ENCODE results near the gene SNCA. TPM values are rescaled to one million over a fixed set of nuclear protein-coding genes. Genes with fewer than 3 reads are reported as not detected.

Gene SNCA
- total and polyA plus RNA-seq, 2 donors (not counting 1 experiment from before 2014, with no cell fraction given): 0.95 to 6.8 TPM

- no peak overlapping the region for H3K9ac ChIP-seq (ENCODE audit: insufficient read depth, low read length)
- no peaks in the 10 kb centered on the region for H3K79me2 ChIP-seq (ENCODE audit: control insufficient read depth, insufficient read depth, low read length)
- H3K4me2 ChIP-seq (ENCODE audit: extremely low read depth, insufficient read depth, low read length): peak overlapping the region; percentile 57
- no peaks in the 10 kb centered on the region for H3K27me3 ChIP-seq (ENCODE audit: control insufficient read depth, insufficient read depth, low read length)
- H3K36me3 ChIP-seq (ENCODE audit: control insufficient read depth, insufficient read depth, low read length): no peaks in the 10 kb centered on the region
- peak overlapping the region; percentile 72 for H3K27ac ChIP-seq (ENCODE audit: insufficient read depth, low read length)
- DNase-seq (ENCODE audit: low read depth in 2 of 2): peak; percentile 81 to 97
- H3K9me3 ChIP-seq (ENCODE audit: control insufficient read depth, insufficient read depth, low read depth, low read length): no peaks in the 10 kb centered on the region
- no peak for TF ChIP-seq EZH2 (IDR thresholded peaks at IDR 0.05; ENCODE audit: low read length, missing control alignments)
- TF ChIP-seq CTCF (conservative IDR thresholded peaks at IDR 0.05 in 1 of 2, IDR thresholded peaks at IDR 0.05 in 1 of 2; ENCODE audit: low read depth in 1 of 2, low read length in 2 of 2): no peak
- peak overlapping the region in 1 of 4 experiments; percentile 36 for H3K4me3 ChIP-seq (replicated peaks in 1 of 4; ENCODE audit: control extremely low read depth in 1 of 4, insufficient read depth in 1 of 4, low read depth in 3 of 4, low read length in 4 of 4)
- H4K20me1 ChIP-seq (ENCODE audit: control insufficient read depth, extremely low read depth, insufficient read depth, low read length): no peaks in the 10 kb centered on the region
- H2AFZ ChIP-seq (ENCODE audit: low read length): peak overlapping the region; percentile 11
- H3K4me1 ChIP-seq (ENCODE audit: control insufficient read depth, extremely low read depth, insufficient read depth, low read length): peaks cover 8% of the 10 kb centered on the region
Observed at GRCh38 chr4:89752932-89753598, 83.9 kb downstream of the SNCA start.

- H3K9me3 ChIP-seq (ENCODE audit: control insufficient read depth, insufficient read depth, low read depth, low read length): no peaks in the 10 kb centered on the region
- H3K36me3 ChIP-seq (ENCODE audit: control insufficient read depth, insufficient read depth, low read length): no peaks in the 10 kb centered on the region
- no peaks in the 10 kb centered on the region for H3K79me2 ChIP-seq (ENCODE audit: control insufficient read depth, insufficient read depth, low read length)
- no peaks in the 10 kb centered on the region for H3K27me3 ChIP-seq (ENCODE audit: control insufficient read depth, insufficient read depth, low read length)
- TF ChIP-seq CTCF (conservative IDR thresholded peaks at IDR 0.05 in 1 of 2, IDR thresholded peaks at IDR 0.05 in 1 of 2; ENCODE audit: low read depth in 1 of 2, low read length in 2 of 2) (no peak), EZH2 (IDR thresholded peaks at IDR 0.05; ENCODE audit: low read length, missing control alignments) (no peak)
- no peak for DNase-seq (ENCODE audit: low read depth in 2 of 2)
- H3K4me2 ChIP-seq (ENCODE audit: extremely low read depth, insufficient read depth, low read length): no peak overlapping the region
- peaks cover 8% of the 10 kb centered on the region for H3K4me1 ChIP-seq (ENCODE audit: control insufficient read depth, extremely low read depth, insufficient read depth, low read length)
- H3K4me3 ChIP-seq (replicated peaks in 1 of 4; ENCODE audit: control extremely low read depth in 1 of 4, insufficient read depth in 1 of 4, low read depth in 3 of 4, low read length in 4 of 4): no peak overlapping the region
- H3K9ac ChIP-seq (ENCODE audit: insufficient read depth, low read length): no peak overlapping the region
- H2AFZ ChIP-seq (ENCODE audit: low read length): no peak overlapping the region
- no peak overlapping the region for H3K27ac ChIP-seq (ENCODE audit: insufficient read depth, low read length)
- H4K20me1 ChIP-seq (ENCODE audit: control insufficient read depth, extremely low read depth, insufficient read depth, low read length): no peaks in the 10 kb centered on the region
Observed at GRCh38 chr4:89751416-89751815, 85.5 kb downstream of the SNCA start.

GRCh38 chr4:89746377-89746776 is 90.6 kb downstream of the SNCA start:
- Histone ChIP-seq H2AFZ (ENCODE audit: low read length) (no peak overlapping the region), H3K4me2 (ENCODE audit: extremely low read depth, insufficient read depth, low read length) (no peak overlapping the region), H3K9ac (ENCODE audit: insufficient read depth, low read length) (no peak overlapping the region), H4K20me1 (ENCODE audit: control insufficient read depth, extremely low read depth, insufficient read depth, low read length) (no peaks in the 10 kb centered on the region), H3K79me2 (ENCODE audit: control insufficient read depth, insufficient read depth, low read length) (no peaks in the 10 kb centered on the region), H3K27me3 (ENCODE audit: control insufficient read depth, insufficient read depth, low read length) (no peaks in the 10 kb centered on the region), H3K4me1 (ENCODE audit: control insufficient read depth, extremely low read depth, insufficient read depth, low read length) (no peaks in the 10 kb centered on the region), H3K4me3 (replicated peaks in 1 of 4; ENCODE audit: control extremely low read depth in 1 of 4, insufficient read depth in 1 of 4, low read depth in 3 of 4, low read length in 4 of 4) (no peak overlapping the region), H3K36me3 (ENCODE audit: control insufficient read depth, insufficient read depth, low read length) (no peaks in the 10 kb centered on the region), H3K9me3 (ENCODE audit: control insufficient read depth, insufficient read depth, low read depth, low read length) (no peaks in the 10 kb centered on the region), H3K27ac (ENCODE audit: insufficient read depth, low read length) (no peak overlapping the region)
- no peak for TF ChIP-seq CTCF (conservative IDR thresholded peaks at IDR 0.05 in 1 of 2, IDR thresholded peaks at IDR 0.05 in 1 of 2; ENCODE audit: low read depth in 1 of 2, low read length in 2 of 2)
- TF ChIP-seq EZH2 (IDR thresholded peaks at IDR 0.05; ENCODE audit: low read length, missing control alignments): no peak
- no peak for DNase-seq (ENCODE audit: low read depth in 2 of 2)

Measured in fibroblast of lung (primary cell).